Measurements from ENCODE around the gene BTN2A1. TPM values are rescaled to one million over a fixed set of nuclear protein-coding genes. Genes with fewer than 3 reads are reported as not detected.

The BTN2A1 gene
- total RNA-seq, 1 donor from 2014 or later, result 23.8 TPM

- H3K36me3 Mint-ChIP-seq, result peaks cover 65% of the 10 kb centered on the region
- no peak overlapping the region for H3K27ac Mint-ChIP-seq
- peaks cover 7% of the 10 kb centered on the region for H3K9me3 Mint-ChIP-seq
- DNase-seq (ENCODE audit: extremely low spot score, unreplicated experiment), result no peak
- TF ChIP-seq CTCF (conservative IDR thresholded peaks at IDR 0.05), result no peak
- H3K4me1 Mint-ChIP-seq (ENCODE audit: unreplicated experiment), result peaks cover 5% of the 10 kb centered on the region
- H3K4me3 Mint-ChIP-seq, result no peak overlapping the region
- no peaks in the 10 kb centered on the region for H3K27me3 Mint-ChIP-seq
Measured at GRCh38 chr6:26468829-26469228, 11.1 kb downstream of the BTN2A1 start.

GRCh38 chr6:26470643-26471042 lies 12.9 kb downstream of the BTN2A1 start:
- DNase-seq (ENCODE audit: extremely low spot score, unreplicated experiment), result no peak
- H3K27ac Mint-ChIP-seq, result no peak overlapping the region
- H3K4me1 Mint-ChIP-seq (ENCODE audit: unreplicated experiment), result peaks cover 15% of the 10 kb centered on the region
- peaks cover 7% of the 10 kb centered on the region for H3K9me3 Mint-ChIP-seq
- no peaks in the 10 kb centered on the region for H3K27me3 Mint-ChIP-seq
- no peak for TF ChIP-seq CTCF (conservative IDR thresholded peaks at IDR 0.05)
- no peak overlapping the region for H3K4me3 Mint-ChIP-seq
- H3K36me3 Mint-ChIP-seq, result peaks cover 52% of the 10 kb centered on the region

GRCh38 chr6:26471970-26472369 lies 14.2 kb downstream of the BTN2A1 start:
- H3K27me3 Mint-ChIP-seq, result no peaks in the 10 kb centered on the region
- peaks cover 7% of the 10 kb centered on the region for H3K9me3 Mint-ChIP-seq
- H3K4me3 Mint-ChIP-seq, result no peak overlapping the region
- H3K27ac Mint-ChIP-seq, result no peak overlapping the region
- no peak for DNase-seq (ENCODE audit: extremely low spot score, unreplicated experiment)
- peaks cover 41% of the 10 kb centered on the region for H3K36me3 Mint-ChIP-seq
- H3K4me1 Mint-ChIP-seq (ENCODE audit: unreplicated experiment), result peaks cover 15% of the 10 kb centered on the region
- no peak for TF ChIP-seq CTCF (conservative IDR thresholded peaks at IDR 0.05)

GRCh38 chr6:26472549-26473290 lies 15.0 kb downstream of the BTN2A1 start:
- DNase-seq (ENCODE audit: extremely low spot score, unreplicated experiment), result no peak
- H3K4me1 Mint-ChIP-seq (ENCODE audit: unreplicated experiment), result peaks cover 15% of the 10 kb centered on the region
- no peak overlapping the region for H3K27ac Mint-ChIP-seq

GRCh38 chr6:26473429-26473757 lies 15.6 kb downstream of the BTN2A1 start:
- DNase-seq (ENCODE audit: extremely low spot score, unreplicated experiment), result no peak
- Mint-ChIP-seq H3K4me1 (ENCODE audit: unreplicated experiment) (peaks cover 15% of the 10 kb centered on the region), H3K27me3 (no peaks in the 10 kb centered on the region), H3K4me3 (peak overlapping the region; percentile 89), H3K27ac (peak overlapping the region; percentile 90), H3K9me3 (peaks cover 7% of the 10 kb centered on the region), H3K36me3 (peaks cover 28% of the 10 kb centered on the region)
- TF ChIP-seq CTCF (conservative IDR thresholded peaks at IDR 0.05), result no peak

More at GRCh38 chr6:26472549-26473290, 15.0 kb downstream of the BTN2A1 start:
- peak overlapping the region; percentile 73 for H3K4me3 Mint-ChIP-seq
- H3K9me3 Mint-ChIP-seq, result peaks cover 7% of the 10 kb centered on the region
- TF ChIP-seq CTCF (conservative IDR thresholded peaks at IDR 0.05), result no peak
- H3K36me3 Mint-ChIP-seq, result peaks cover 35% of the 10 kb centered on the region
- no peaks in the 10 kb centered on the region for H3K27me3 Mint-ChIP-seq
